ENCODE data around the gene ZNF30.

DNA sequence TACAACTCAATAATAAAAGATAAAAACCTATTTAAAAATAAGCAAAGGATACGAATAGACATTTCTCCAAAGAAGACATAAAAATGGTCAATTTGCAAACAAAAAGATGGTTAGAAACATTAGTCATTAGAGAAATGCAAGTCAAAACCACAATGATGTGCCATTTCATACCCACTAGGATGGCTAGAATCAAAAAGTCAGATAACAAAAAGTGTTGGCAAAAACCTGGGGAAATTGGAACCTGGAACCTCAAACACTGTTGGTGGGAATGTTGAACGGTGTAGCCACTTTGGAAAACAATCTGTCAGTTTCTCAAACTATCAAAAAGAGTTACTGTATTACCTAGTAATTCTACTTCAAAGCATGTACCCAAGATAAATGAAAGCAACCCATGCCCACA lies 26.5 kb upstream of the ZNF30 start:
- TF ChIP-seq, protein P1, sequence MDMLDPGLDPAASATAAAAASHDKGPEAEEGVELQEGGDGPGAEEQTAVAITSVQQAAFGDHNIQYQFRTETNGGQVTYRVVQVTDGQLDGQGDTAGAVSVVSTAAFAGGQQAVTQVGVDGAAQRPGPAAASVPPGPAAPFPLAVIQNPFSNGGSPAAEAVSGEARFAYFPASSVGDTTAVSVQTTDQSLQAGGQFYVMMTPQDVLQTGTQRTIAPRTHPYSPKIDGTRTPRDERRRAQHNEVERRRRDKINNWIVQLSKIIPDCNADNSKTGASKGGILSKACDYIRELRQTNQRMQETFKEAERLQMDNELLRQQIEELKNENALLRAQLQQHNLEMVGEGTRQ (IDR thresholded peaks at IDR 0.05; ENCODE audit: low read depth, low read length) = no peak
- no peak for TF ChIP-seq RFX5 (IDR thresholded peaks at IDR 0.05; ENCODE audit: low read depth, low read length)
- TF ChIP-seq, protein P2, sequence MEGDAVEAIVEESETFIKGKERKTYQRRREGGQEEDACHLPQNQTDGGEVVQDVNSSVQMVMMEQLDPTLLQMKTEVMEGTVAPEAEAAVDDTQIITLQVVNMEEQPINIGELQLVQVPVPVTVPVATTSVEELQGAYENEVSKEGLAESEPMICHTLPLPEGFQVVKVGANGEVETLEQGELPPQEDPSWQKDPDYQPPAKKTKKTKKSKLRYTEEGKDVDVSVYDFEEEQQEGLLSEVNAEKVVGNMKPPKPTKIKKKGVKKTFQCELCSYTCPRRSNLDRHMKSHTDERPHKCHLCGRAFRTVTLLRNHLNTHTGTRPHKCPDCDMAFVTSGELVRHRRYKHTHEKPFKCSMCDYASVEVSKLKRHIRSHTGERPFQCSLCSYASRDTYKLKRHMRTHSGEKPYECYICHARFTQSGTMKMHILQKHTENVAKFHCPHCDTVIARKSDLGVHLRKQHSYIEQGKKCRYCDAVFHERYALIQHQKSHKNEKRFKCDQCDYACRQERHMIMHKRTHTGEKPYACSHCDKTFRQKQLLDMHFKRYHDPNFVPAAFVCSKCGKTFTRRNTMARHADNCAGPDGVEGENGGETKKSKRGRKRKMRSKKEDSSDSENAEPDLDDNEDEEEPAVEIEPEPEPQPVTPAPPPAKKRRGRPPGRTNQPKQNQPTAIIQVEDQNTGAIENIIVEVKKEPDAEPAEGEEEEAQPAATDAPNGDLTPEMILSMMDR (conservative IDR thresholded peaks at IDR 0.05; ENCODE audit: low read depth, low read length) = no peak
- no peak for TF ChIP-seq POLR2A (IDR thresholded peaks at IDR 0.05; ENCODE audit: low read depth, low read length)
- TF ChIP-seq, protein P3, sequence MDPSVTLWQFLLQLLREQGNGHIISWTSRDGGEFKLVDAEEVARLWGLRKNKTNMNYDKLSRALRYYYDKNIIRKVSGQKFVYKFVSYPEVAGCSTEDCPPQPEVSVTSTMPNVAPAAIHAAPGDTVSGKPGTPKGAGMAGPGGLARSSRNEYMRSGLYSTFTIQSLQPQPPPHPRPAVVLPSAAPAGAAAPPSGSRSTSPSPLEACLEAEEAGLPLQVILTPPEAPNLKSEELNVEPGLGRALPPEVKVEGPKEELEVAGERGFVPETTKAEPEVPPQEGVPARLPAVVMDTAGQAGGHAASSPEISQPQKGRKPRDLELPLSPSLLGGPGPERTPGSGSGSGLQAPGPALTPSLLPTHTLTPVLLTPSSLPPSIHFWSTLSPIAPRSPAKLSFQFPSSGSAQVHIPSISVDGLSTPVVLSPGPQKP (IDR thresholded peaks at IDR 0.05; ENCODE audit: borderline replicate concordance, low read depth, low read length) = no peak
- TF ChIP-seq RAD21 (IDR thresholded peaks at IDR 0.05; ENCODE audit: low read length) = no peak
- TF ChIP-seq NFE2L2 (IDR thresholded peaks at IDR 0.05; ENCODE audit: low read depth, low read length) = no peak
- no peak for TF ChIP-seq MXI1 (IDR thresholded peaks at IDR 0.05; ENCODE audit: borderline replicate concordance, low read depth, low read length)
- no peak for TF ChIP-seq RCOR1 (IDR thresholded peaks at IDR 0.05; ENCODE audit: insufficient replicate concordance, low read length)
